ENCODE data around the gene CCL3. TPM values are rescaled to one million over a fixed set of nuclear protein-coding genes. Genes with fewer than 3 reads are reported as not detected.

Gene CCL3
- polyA plus RNA-seq, 3 donors, result 161 to 328 (median 190) TPM

GRCh38 chr17:36127199-36127893, 37.4 kb upstream of the CCL3 start:
- DNase-seq, result no peak
- no peaks in the 10 kb centered on the region for H3K79me2 ChIP-seq (ENCODE audit: insufficient read depth, low read length)
- H3K27ac ChIP-seq (ENCODE audit: low read depth in 1 of 2, low read length in 2 of 2), result no peak overlapping the region
- no peak overlapping the region for H2AFZ ChIP-seq (ENCODE audit: insufficient read depth, low read depth, low read length, poor library complexity, severe bottlenecking)
- no peaks in the 10 kb centered on the region for H3K27me3 ChIP-seq (ENCODE audit: control insufficient read depth in 2 of 2, insufficient read depth in 2 of 2, low read length in 2 of 2)
- peaks cover 0 to 7% (median 1%) of the 10 kb centered on the region in 3 donors for H3K27me3 Mint-ChIP-seq (ENCODE audit: low read depth in 3 of 3)
- intact Hi-C loops (cut with micrococcal nuclease), result no loop called here
- no peak for TF ChIP-seq CTCF (IDR thresholded peaks at IDR 0.05)
- peaks cover 14 to 29% (median 24%) of the 10 kb centered on the region in 7 donors for H3K9me3 Mint-ChIP-seq
- WGBS (ENCODE audit: insufficient coverage), result 80% methylated on average over 2 of the region's 7 CpGs
- peaks cover 0 to 3% of the 10 kb centered on the region in 2 donors for H3K36me3 Mint-ChIP-seq
- peaks cover 28% of the 10 kb centered on the region for H3K4me1 Mint-ChIP-seq
- no peaks in the 10 kb centered on the region for H3K36me3 ChIP-seq (replicated peaks in 1 of 2; ENCODE audit: control insufficient read depth in 1 of 2, insufficient read depth in 2 of 2, low read length in 2 of 2)
- H4K20me1 ChIP-seq (ENCODE audit: insufficient read depth, low read length), result no peaks in the 10 kb centered on the region
- peak overlapping the region in 1 of 7 donors; percentile 59 for H3K27ac Mint-ChIP-seq
- no peak overlapping the region for H3K4me3 Mint-ChIP-seq
- peaks cover 15 to 24% of the 10 kb centered on the region in 2 donors for H3K4me1 ChIP-seq (ENCODE audit: control insufficient read depth in 1 of 2, insufficient read depth in 2 of 2, low read length in 2 of 2)
- H3K4me3 ChIP-seq (replicated peaks in 1 of 3; ENCODE audit: low read depth in 2 of 3, low read length in 3 of 3), result no peak overlapping the region
- H3K9ac ChIP-seq (ENCODE audit: insufficient read depth, low read length, poor library complexity, severe bottlenecking), result no peak overlapping the region
- no peak overlapping the region for H3K4me2 ChIP-seq (replicated peaks; ENCODE audit: extremely low read depth, low read length, poor library complexity, severe bottlenecking)
- H3K9me3 ChIP-seq (replicated peaks in 1 of 2; ENCODE audit: control insufficient read depth in 1 of 2, insufficient read depth in 1 of 2, low read length in 2 of 2), result peaks cover 17 to 25% of the 10 kb centered on the region in 2 donors

- H3K4me1 Mint-ChIP-seq, result peaks cover 9% of the 10 kb centered on the region
Measured at GRCh38 chr17:36124879-36125824, 35.2 kb upstream of the CCL3 start.

More at GRCh38 chr17:36124879-36125824, 35.2 kb upstream of the CCL3 start:
- 97% methylated on average over 9 of the region's 9 CpGs for WGBS (ENCODE audit: insufficient coverage)
- Histone ChIP-seq H3K79me2 (ENCODE audit: insufficient read depth, low read length) (no peaks in the 10 kb centered on the region), H3K27me3 (ENCODE audit: control insufficient read depth in 2 of 2, insufficient read depth in 2 of 2, low read length in 2 of 2) (no peaks in the 10 kb centered on the region), H3K4me3 (replicated peaks in 1 of 3; ENCODE audit: low read depth in 2 of 3, low read length in 3 of 3) (no peak overlapping the region), H3K27ac (ENCODE audit: low read depth in 1 of 2, low read length in 2 of 2) (no peak overlapping the region), H2AFZ (ENCODE audit: insufficient read depth, low read depth, low read length, poor library complexity, severe bottlenecking) (no peak overlapping the region), H3K9ac (ENCODE audit: insufficient read depth, low read length, poor library complexity, severe bottlenecking) (no peak overlapping the region), H3K4me2 (replicated peaks; ENCODE audit: extremely low read depth, low read length, poor library complexity, severe bottlenecking) (no peak overlapping the region), H3K4me1 (ENCODE audit: control insufficient read depth in 1 of 2, insufficient read depth in 2 of 2, low read length in 2 of 2) (peaks cover 0 to 4% of the 10 kb centered on the region in 2 donors), H3K9me3 (replicated peaks in 1 of 2; ENCODE audit: control insufficient read depth in 1 of 2, insufficient read depth in 1 of 2, low read length in 2 of 2) (peaks cover 17 to 25% of the 10 kb centered on the region in 2 donors), H4K20me1 (ENCODE audit: insufficient read depth, low read length) (no peaks in the 10 kb centered on the region), H3K36me3 (replicated peaks in 1 of 2; ENCODE audit: control insufficient read depth in 1 of 2, insufficient read depth in 2 of 2, low read length in 2 of 2) (no peaks in the 10 kb centered on the region)
- Mint-ChIP-seq H3K4me3 (no peak overlapping the region), H3K36me3 (peaks cover 0 to 3% of the 10 kb centered on the region in 2 donors), H3K27me3 (ENCODE audit: low read depth in 3 of 3) (peaks cover 0 to 7% (median 1%) of the 10 kb centered on the region in 3 donors), H3K27ac (no peak overlapping the region), H3K9me3 (peaks cover 14 to 33% (median 24%) of the 10 kb centered on the region in 7 donors)
- intact Hi-C loops (cut with micrococcal nuclease), result no loop called here
- DNase-seq, result no peak
- no peak for TF ChIP-seq CTCF (IDR thresholded peaks at IDR 0.05)
